ENCODE measurements around the gene CHD3.
"Not testable (repeated sequence)": the region's sequence is repeated elsewhere in the genome, so short reads cannot be mapped to it uniquely, and the experiment has no call there.

CHD3 gene

DNA sequence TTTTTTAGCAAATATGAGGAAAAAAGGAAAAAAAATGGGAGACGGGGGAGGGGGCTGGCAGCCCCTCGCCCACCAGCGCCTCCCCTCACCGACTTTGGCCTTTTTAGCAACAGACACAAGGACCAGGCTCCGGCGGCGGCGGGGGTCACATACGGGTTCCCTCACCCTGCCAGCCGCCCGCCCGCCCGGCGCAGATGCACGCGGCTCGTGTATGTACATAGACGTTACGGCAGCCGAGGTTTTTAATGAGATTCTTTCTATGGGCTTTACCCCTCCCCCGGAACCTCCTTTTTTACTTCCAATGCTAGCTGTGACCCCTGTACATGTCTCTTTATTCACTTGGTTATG, 34.9 kb upstream of the CHD3 start:
- no peaks in the 10 kb centered on the region for H3K9me3 ChIP-seq (ENCODE audit: low read length)
- H3K36me3 ChIP-seq (ENCODE audit: insufficient read depth, low read length), result peaks cover 42% of the 10 kb centered on the region
- no peak overlapping the region for H2AFZ ChIP-seq (ENCODE audit: low read depth, low read length)
- peaks cover 34% of the 10 kb centered on the region for H3K4me1 ChIP-seq (ENCODE audit: insufficient read depth, low read length)
- H3K4me3 ChIP-seq (ENCODE audit: low read length), result no peak overlapping the region
- no peaks in the 10 kb centered on the region for H3K27me3 ChIP-seq (ENCODE audit: insufficient read depth, low read length)

DNA sequence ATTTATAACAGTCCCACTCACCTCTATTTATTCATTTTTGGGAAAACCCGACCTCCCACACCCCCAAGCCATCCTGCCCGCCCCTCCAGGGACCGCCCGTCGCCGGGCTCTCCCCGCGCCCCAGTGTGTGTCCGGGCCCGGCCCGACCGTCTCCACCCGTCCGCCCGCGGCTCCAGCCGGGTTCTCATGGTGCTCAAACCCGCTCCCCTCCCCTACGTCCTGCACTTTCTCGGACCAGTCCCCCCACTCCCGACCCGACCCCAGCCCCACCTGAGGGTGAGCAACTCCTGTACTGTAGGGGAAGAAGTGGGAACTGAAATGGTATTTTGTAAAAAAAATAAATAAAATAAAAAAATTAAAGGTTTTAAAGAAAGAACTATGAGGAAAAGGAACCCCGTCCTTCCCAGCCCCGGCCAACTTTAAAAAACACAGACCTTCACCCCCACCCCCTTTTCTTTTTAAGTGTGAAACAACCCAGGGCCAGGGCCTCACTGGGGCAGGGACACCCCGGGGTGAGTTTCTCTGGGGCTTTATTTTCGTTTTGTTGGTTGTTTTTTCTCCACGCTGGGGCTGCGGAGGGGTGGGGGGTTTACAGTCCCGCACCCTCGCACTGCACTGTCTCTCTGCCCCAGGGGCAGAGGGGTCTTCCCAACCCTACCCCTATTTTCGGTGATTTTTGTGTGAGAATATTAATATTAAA, 34.4 kb upstream of the CHD3 start:
- H3K36me3 ChIP-seq (ENCODE audit: insufficient read depth, low read length), result peaks cover 39% of the 10 kb centered on the region
- H3K4me3 ChIP-seq (ENCODE audit: low read length), result no peak overlapping the region
- no peak overlapping the region for H2AFZ ChIP-seq (ENCODE audit: low read depth, low read length)
- H3K9me3 ChIP-seq (ENCODE audit: low read length), result no peaks in the 10 kb centered on the region
- H3K4me1 ChIP-seq (ENCODE audit: insufficient read depth, low read length), result peaks cover 39% of the 10 kb centered on the region
- no peaks in the 10 kb centered on the region for H3K27me3 ChIP-seq (ENCODE audit: insufficient read depth, low read length)

DNA sequence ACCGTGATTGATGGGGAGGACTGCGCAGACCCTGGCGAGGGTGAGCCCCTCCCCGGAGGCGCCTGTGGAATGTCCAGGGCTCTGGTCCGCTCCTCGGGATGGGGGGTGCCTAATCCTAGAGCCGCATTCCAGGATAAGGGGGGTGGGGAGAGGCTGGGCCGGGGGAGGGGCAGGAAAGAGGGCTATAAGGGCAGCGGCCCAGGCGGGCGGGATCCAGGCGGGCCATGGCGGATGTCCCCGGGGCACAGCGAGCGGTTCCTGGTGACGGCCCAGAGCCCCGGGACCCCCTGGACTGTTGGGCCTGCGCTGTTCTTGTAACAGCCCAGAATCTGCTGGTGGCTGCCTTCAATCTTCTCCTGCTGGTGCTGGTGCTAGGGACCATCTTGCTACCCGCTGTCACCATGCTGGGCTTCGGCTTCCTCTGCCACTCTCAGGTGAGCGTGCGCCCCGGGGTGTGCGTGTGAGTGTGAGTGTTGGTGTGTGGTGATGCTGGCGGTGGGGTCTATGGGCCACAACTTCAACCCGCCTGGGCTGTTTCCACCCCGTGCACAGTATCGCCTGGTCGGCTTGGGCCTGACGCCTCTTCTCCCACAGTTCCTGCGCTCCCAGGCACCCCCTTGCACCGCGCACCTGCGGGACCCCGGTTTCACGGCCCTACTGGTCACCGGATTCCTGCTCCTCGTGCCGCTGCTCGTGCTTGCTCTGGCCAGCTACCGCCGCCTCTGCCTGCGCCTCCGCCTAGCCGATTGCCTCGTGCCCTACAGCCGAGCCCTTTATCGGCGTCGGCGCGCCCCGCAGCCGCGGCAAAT, 33.5 kb upstream of the CHD3 start, which contains the start of gene TMEM88:
Gene TMEM88 (plus strand): TSS at position 216 of the 809 bp plus-strand sequence. CDS start 9 bp downstream, at position 225.
- Histone ChIP-seq H3K4me1 (ENCODE audit: insufficient read depth, low read length) (peaks cover 39% of the 10 kb centered on the region), H3K9me3 (ENCODE audit: low read length) (no peaks in the 10 kb centered on the region), H3K4me3 (ENCODE audit: low read length) (peak within 1 kb of the TSS; percentile 58), H3K36me3 (ENCODE audit: insufficient read depth, low read length) (peaks cover 34% of the 10 kb centered on the region), H3K27me3 (ENCODE audit: insufficient read depth, low read length) (no peaks in the 10 kb centered on the region), H2AFZ (ENCODE audit: low read depth, low read length) (no peak within 1 kb of the TSS)

DNA sequence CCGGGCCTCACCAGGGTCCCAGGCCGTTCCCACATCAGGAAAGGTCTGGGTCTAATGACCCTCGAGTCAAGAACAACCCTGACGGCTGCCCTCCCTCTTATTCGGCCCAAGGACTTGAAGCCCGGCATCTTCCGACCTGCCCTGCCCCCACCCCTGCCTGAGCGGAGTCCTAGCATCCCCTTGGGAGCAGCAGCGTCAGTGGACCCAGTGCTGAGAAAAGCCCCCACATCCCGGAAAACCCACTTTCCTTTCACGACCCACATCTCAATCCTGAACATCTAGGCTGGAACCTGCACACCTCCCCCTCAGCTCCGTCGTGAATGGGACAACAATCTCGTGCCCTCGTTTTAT, 33.0 kb upstream of the CHD3 start:
- Histone ChIP-seq H3K27me3 (ENCODE audit: insufficient read depth, low read length) (no peaks in the 10 kb centered on the region), H3K4me1 (ENCODE audit: insufficient read depth, low read length) (peaks cover 39% of the 10 kb centered on the region), H3K9me3 (ENCODE audit: low read length) (no peaks in the 10 kb centered on the region), H3K4me3 (ENCODE audit: low read length) (peak overlapping the region; percentile 58), H3K36me3 (ENCODE audit: insufficient read depth, low read length) (peaks cover 29% of the 10 kb centered on the region), H2AFZ (ENCODE audit: low read depth, low read length) (no peak overlapping the region)

DNA sequence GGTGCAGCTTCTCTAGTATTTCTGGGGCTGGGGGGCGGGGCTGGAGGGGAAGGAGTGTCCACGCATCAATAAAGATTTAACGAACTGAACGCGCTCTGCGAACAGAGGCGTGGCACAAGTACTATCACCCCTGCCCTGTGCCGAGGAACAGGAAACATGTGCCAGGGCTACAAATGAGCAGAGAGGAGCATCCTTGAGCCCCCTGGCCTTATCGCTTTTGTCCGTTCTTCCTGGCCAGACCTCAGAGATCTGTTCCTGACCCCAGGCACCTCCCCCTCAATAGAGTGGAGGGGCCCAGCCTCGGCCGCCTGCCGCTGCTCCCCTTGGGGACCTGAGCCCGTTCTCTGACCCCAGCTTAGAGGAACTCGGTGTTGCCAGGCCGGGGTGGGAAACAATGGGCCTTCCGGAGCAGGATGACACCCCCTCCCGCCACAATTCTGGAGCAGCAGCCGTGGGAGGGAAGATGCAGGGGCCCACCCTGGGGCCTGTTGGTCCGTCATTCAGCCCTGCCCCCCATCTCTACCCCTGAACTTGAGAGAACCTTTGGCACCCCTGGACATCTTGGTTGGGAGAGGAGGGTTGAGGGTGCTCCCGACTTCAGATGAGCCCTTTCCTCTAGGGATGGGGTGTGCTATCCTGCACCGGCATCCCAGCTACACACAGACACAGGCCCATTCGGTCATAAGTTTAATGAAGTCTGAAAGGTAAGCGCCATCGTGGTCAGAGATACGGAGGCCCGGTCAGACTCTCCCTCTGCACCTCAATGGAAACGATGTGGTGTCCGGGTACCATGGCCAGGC, 32.4 kb upstream of the CHD3 start:
- Histone ChIP-seq H2AFZ (ENCODE audit: low read depth, low read length) (no peak overlapping the region), H3K4me1 (ENCODE audit: insufficient read depth, low read length) (peaks cover 39% of the 10 kb centered on the region), H3K27me3 (ENCODE audit: insufficient read depth, low read length) (no peaks in the 10 kb centered on the region), H3K9me3 (ENCODE audit: low read length) (no peaks in the 10 kb centered on the region), H3K36me3 (ENCODE audit: insufficient read depth, low read length) (peaks cover 23% of the 10 kb centered on the region), H3K4me3 (ENCODE audit: low read length) (peak overlapping the region; percentile 58)

DNA sequence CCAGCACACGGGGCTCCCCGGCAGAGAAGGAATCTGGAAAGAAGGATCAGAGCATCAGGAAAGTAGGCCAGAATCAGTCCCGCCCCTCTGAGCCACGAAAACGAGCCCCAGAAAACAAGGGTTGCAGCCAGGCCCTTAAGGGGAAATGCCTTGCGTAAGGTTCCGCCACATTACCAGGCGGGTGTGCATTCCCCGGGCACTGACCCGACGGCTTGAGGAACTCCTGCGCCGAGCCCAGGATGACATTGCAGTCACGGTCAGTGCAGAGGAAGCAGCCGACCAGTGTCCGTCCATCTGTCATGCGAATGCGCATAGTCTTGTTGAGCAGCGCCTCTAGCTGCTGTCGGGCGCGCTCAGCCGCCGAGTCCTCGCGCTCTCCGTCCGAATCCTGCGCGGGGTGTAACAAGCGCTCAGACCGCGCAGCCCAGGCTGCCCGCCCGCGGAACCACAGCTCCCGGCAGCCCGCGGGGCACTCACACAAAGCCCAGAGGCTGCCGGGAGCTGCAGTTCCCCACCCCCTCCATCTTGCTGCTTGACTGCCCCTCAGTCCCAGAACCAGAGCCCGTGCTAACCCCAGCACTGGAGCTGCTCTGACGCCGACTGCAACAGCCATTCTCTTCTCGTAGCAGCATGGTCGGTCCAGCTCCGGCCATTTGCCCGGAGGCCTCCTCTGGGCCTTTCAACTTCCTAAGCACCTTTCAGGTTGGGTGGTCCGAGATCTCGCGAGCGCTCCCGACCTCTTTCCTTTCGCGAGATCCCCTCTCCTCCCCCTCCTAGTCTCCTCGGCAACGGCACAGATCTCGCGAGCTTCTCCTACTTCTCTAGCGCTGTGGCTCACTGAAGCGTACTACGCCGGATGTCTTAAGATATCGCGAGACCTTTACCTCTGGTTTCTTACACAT, 31.5 kb upstream of the CHD3 start, which contains the start of gene NAA38:
Gene NAA38 (minus strand): TSS at position 749 of the 902 bp plus-strand sequence. CDS start 96 bp downstream, at position 653.
- H3K9me3 ChIP-seq (ENCODE audit: low read length), result no peaks in the 10 kb centered on the region
- H3K4me1 ChIP-seq (ENCODE audit: insufficient read depth, low read length), result peaks cover 37% of the 10 kb centered on the region
- no peaks in the 10 kb centered on the region for H3K27me3 ChIP-seq (ENCODE audit: insufficient read depth, low read length)
- peaks cover 19% of the 10 kb centered on the region for H3K36me3 ChIP-seq (ENCODE audit: insufficient read depth, low read length)
- H3K4me3 ChIP-seq (ENCODE audit: low read length), result peak within 1 kb of the TSS; percentile 58
- no peak within 1 kb of the TSS for H2AFZ ChIP-seq (ENCODE audit: low read depth, low read length)

DNA sequence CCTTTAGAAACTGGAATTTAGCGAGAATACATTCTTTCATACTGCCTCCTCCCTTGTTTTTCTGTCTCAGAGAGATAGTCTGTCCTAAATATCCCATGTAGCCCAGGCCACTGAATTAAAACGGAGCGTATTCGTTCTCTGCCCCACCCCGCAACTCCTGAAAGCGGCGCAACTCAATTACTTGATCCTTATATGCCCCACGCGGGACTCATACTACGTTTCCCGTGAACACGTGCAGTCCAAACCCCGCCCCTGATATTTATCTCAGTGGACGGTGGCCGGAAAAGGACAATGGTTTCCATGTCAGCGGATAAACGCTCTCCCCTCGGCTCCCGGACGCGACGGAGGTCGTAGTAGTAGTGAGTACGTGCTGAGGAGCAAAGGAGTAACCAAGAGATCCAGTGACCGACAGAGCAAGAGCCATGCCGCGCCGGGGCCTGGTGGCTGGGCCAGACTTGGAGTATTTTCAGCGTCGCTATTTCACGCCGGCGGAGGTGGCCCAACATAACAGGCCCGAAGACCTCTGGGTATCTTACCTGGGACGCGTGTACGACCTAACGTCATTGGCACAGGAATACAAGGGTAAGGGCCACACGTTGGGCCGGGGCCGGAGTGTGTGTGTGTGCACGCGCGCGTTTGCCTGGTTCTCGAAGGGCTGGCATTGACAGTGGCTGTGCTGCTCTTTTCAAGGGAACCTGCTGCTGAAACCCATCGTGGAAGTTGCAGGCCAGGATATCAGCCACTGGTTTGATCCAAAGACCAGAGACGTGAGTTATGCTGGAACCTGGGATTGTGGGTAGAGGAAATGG, 30.7 kb upstream of the CHD3 start, which contains the start of gene CYB5D1:
Gene CYB5D1 (plus strand): TSS at position 291 of the 809 bp plus-strand sequence. CDS start 132 bp downstream, at position 423.
- peak within 1 kb of the TSS; percentile 58 for H3K4me3 ChIP-seq (ENCODE audit: low read length)
- H3K9me3 ChIP-seq (ENCODE audit: low read length), result no peaks in the 10 kb centered on the region
- H2AFZ ChIP-seq (ENCODE audit: low read depth, low read length), result no peak within 1 kb of the TSS
- H3K36me3 ChIP-seq (ENCODE audit: insufficient read depth, low read length), result peaks cover 12% of the 10 kb centered on the region
- H3K4me1 ChIP-seq (ENCODE audit: insufficient read depth, low read length), result peaks cover 37% of the 10 kb centered on the region
- H3K27me3 ChIP-seq (ENCODE audit: insufficient read depth, low read length), result no peaks in the 10 kb centered on the region

DNA sequence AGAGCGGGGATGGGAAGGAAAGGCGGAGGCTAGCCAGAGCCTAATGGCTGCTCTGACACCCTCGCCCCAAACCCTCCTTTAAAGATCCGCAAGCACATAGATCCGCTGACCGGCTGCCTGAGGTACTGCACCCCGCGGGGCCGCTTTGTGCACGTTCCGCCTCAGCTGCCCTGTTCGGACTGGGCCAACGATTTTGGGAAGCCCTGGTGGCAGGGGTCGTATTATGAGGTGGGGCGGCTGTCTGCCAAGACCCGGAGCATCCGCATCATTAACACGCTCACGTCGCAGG, 30.1 kb upstream of the CHD3 start:
- peaks cover 9% of the 10 kb centered on the region for H3K36me3 ChIP-seq (ENCODE audit: insufficient read depth, low read length)
- H2AFZ ChIP-seq (ENCODE audit: low read depth, low read length), result no peak overlapping the region
- H3K27me3 ChIP-seq (ENCODE audit: insufficient read depth, low read length), result no peaks in the 10 kb centered on the region
- no peaks in the 10 kb centered on the region for H3K9me3 ChIP-seq (ENCODE audit: low read length)
- peaks cover 37% of the 10 kb centered on the region for H3K4me1 ChIP-seq (ENCODE audit: insufficient read depth, low read length)
- peak overlapping the region; percentile 58 for H3K4me3 ChIP-seq (ENCODE audit: low read length)

DNA sequence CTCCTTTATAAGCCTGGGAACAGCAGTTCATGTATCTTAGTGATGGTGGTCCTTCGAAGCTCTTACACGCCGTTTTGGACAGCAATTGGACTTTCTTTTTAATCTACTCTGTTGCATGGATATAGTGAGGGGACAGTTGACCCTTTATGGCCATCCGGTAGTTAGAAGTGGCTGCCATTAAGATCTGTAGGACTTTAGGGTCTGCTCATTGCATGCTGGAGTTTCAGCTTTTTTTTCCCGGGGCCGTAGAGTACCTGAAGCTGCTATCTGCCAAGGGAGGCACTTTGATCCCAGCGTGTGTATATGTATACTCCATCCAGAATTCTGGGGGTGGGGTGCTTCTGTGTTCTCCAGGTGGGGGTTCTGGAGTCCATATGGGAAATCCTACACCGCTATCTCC, 29.6 kb upstream of the CHD3 start:
- H2AFZ ChIP-seq (ENCODE audit: low read depth, low read length), result no peak overlapping the region
- H3K4me1 ChIP-seq (ENCODE audit: insufficient read depth, low read length), result peaks cover 37% of the 10 kb centered on the region
- no peaks in the 10 kb centered on the region for H3K27me3 ChIP-seq (ENCODE audit: insufficient read depth, low read length)
- no peaks in the 10 kb centered on the region for H3K9me3 ChIP-seq (ENCODE audit: low read length)
- H3K36me3 ChIP-seq (ENCODE audit: insufficient read depth, low read length), result peaks cover 12% of the 10 kb centered on the region
- H3K4me3 ChIP-seq (ENCODE audit: low read length), result peak overlapping the region; percentile 58

DNA sequence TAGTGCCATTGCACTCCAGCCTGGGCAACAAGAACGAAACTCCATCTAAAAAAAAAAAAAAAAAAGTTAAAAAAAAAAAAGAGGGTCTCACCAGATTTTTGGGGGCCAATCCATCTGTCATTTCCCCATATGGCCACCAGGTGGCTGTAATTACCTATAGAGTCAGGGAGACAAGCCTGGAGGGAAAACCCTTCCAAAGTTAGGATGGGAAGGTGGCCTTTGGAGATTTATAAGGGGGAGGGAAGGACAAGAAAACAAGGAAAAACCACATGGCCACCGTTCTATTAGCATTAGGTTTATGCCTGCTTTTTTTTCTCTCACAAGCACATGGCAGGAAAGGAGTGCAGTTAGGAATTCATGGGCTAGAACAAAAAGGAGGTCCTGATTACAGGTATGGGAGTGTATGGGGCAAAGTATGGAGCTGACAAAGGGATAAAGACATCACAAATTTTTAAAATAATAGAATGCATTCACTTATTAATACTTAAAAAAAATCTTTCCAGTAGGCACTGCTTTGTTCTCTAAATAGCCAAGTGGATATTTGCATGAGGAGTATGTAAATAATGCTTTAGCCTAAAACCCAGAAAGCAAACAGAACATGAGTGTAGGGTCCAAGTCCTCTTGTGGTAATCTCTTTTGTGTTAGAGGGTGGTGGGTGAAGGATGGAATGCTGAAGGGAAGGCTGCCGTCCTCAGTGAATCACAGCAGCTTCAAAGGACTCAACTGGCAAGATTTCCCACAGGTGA, 25.7 kb upstream of the CHD3 start:
- Histone ChIP-seq H3K36me3 (ENCODE audit: insufficient read depth, low read length) (peaks cover 22% of the 10 kb centered on the region), H3K4me1 (ENCODE audit: insufficient read depth, low read length) (peaks cover 13% of the 10 kb centered on the region), H3K9me3 (ENCODE audit: low read length) (no peaks in the 10 kb centered on the region), H3K27me3 (ENCODE audit: insufficient read depth, low read length) (no peaks in the 10 kb centered on the region), H3K4me3 (ENCODE audit: low read length) (no peak overlapping the region), H2AFZ (ENCODE audit: low read depth, low read length) (no peak overlapping the region)

DNA sequence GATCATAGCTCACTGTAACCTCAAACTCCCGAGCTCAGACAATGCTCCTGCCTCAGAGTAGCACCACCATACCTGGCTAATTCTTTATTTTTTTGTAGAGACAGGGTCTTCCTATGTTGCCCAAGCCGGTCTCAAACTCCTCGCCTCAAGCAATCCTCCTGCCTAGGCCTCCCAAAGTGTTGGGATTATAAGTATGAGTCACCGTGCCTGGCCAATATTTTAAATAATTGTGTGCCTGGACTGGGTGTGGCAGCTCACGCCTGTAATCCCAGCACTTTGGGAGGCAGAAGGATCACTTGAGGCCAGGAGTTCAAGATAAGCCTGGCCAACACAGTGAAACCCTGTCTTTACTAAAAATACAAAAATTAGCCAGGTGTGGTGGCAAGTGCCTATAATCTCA, 24.2 kb upstream of the CHD3 start:
- H3K27me3 ChIP-seq (ENCODE audit: insufficient read depth, low read length); H2AFZ ChIP-seq (ENCODE audit: low read depth, low read length); H3K9me3 ChIP-seq (ENCODE audit: low read length); H3K4me1 ChIP-seq (ENCODE audit: insufficient read depth, low read length); H3K4me3 ChIP-seq (ENCODE audit: low read length): not testable (repeated sequence)
- peaks cover 27% of the 10 kb centered on the region for H3K36me3 ChIP-seq (ENCODE audit: insufficient read depth, low read length)
